Measurements from ENCODE around the gene PDE8A.
"Not testable (repeated sequence)": the region's sequence is repeated elsewhere in the genome, so short reads cannot be mapped to it uniquely, and the experiment has no call there.

PDE8A gene

DNA sequence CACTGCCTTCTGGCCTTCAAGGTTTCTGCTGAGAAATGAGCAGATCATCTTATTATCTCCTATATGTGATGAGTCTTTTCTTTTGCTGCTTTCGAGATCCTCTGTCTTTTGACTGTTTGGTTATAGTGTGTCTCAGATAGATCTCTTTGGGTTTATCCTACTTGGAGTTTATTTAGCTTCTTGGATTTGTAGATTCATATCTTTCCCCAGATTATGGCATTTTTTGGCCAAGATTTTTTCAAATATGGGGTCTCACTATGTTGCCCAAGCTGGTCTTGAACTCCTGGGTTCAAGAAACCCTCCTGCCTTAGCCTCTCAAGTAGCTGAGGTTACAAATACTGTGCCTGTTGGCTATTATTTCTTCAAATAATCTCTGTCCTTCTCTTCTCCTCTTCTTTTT, 150.3 kb downstream of the PDE8A start:
- no peak for DNase-seq (ENCODE audit: low read depth in 2 of 2)

DNA sequence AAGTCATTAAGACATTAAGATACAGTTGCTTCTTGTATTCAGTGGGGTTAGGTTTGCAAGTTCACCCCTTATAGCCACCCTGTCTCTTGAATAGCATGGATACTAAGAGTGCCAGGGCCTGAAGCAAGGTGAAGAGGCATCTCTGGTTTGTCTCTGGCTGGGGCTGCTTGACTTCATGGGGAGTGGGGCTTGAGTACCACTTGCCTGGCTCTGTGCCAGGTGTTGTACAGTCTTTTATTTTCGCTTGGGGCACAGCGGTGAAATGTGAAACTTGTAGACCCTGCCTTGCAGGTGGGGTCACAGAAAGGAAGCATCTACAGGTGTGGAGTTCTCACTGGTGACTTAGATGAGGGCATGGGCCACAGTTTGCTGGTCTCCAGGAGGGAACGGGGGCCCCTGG, 152.1 kb downstream of the PDE8A start:
- DNase-seq (ENCODE audit: low read depth in 2 of 2): no peak

DNA sequence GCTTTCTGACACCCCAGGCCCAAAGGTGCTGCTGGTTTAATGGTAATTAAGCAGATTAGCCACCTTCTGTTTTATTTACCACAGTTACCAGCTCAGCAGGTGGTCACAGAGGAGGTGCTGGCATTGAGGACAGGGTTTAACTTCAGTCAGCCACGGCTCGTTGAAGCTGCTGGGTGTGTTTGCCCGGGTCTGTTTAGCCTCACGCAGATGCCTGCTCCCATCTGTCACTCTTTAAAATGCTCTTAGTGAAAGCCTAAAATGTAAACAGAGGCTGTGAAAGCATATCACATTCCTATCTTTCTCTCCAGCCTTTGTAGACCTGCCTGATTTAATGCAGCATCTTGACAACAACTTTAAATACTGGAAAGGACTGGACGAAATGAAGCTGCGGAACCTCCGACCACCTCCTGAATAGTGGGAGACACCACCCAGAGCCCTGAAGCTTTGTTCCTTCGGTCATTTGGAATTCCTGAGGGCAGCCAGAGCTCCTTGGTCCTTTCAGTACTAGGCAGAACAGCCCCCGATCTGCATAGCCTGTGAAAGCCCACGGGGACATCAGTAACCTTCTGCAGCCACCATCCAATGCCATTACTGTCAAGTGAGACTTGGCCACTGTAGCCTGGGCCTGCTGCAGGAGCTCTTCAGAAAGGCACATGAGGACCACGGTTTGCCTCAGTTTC, 156.0 kb downstream of the PDE8A start:
- no peak for DNase-seq (ENCODE audit: low read depth in 2 of 2)

DNA sequence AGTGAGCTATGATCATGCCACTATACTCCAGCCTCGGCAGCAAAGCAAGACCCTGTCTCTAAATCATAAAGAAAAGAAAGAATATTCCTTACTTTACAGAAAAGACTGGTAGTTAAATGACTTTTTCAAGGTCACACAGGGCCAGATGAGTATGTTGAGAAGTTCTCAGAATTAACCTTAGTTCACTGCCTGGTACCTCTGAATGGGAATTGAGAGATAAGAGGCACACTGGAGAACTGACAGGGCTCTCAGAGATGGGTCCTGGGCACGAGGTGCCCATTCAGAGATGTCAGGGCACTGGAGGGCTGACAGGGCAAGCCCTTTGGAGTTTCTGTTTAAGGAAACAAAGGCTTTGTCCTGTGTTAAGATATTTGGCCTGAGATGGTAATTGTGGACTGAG, 157.7 kb downstream of the PDE8A start:
- DNase-seq (ENCODE audit: low read depth in 2 of 2): no peak

DNA sequence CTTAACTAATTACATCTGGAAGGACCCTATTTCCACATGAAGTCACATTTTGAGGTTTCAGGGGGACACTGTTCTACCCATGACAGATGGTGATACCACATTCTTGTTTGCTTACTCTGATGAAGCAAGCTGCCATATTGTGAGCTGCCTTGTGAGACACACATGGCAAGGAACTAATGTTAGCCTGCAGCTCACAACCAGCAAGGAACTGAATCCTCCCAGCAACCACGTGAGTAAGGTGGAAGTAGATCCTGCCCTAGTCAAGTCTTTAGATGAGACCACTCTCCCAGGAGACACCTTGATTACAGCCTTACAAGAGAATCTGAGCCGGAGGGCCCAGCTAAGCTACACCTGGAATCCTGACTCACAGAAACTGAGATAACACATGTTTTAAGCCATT, 160.1 kb downstream of the PDE8A start:
- no peak for DNase-seq (ENCODE audit: low read depth in 2 of 2)

DNA sequence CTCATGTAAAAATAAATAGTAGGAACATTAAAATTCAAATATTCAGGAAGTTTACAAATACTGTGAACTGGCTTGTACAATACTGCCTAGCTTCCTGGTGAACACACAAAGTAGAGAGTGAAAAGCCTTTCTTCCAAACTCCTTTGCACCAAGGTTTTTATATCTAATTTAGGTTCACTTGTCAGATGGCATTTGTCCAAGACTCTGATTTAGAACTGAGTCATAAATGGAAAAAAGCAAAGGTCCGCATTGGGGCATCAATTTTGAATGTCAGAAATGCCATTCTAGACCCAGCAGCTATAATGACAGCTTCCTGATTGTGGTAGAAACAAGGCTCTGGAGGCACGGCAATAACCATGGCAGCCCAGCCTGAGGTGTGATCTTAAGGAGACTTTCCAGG, 160.7 kb downstream of the PDE8A start:
- no peak for DNase-seq (ENCODE audit: low read depth in 2 of 2)

DNA sequence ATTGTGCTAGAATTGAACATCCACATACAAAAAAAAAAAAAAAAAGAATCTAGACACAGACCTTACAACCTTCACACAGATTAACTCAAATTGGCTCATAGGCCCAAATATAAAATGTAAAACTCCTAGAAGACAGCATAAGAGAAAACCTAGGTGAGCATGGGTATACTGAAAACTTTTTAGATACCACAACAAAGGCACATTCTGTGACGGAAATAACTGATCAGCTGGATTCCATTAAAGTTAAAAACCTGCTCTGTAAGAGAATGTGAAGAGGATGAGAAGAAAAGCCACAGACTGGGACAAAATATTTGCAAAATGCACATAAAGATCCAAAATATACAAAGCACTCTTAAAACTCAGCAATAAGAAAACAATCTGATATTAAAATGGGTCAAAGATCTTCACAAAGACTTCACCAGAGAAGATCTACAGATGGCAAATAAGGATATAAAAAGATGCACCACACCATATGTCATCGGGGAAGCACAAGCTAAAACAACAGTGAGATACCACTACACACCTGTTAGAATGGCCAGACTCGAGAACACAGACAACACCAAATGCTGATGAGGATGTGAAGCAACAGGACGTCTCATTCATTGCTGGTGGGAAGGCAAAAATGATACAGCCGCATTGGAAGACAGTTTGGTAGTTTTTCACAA, 167.9 kb downstream of the PDE8A start:
- no peak for DNase-seq (ENCODE audit: low read depth in 2 of 2)

DNA sequence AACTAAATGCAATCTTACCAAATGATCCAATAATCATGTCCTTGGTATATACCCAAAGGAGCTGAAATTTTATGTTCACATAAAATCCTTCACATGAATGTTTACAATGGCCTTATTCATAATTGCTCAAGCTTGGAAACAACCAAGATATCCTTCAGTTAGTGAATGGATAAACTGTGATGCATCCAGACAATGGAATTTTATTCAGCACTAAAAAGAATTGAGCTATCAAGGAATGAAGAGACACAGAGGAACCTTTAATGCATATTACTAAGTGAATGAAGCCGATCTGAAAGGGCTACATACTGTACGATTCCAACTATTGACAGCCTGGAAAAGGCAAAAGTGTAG, 168.4 kb downstream of the PDE8A start:
- DNase-seq (ENCODE audit: low read depth in 2 of 2): no peak

DNA sequence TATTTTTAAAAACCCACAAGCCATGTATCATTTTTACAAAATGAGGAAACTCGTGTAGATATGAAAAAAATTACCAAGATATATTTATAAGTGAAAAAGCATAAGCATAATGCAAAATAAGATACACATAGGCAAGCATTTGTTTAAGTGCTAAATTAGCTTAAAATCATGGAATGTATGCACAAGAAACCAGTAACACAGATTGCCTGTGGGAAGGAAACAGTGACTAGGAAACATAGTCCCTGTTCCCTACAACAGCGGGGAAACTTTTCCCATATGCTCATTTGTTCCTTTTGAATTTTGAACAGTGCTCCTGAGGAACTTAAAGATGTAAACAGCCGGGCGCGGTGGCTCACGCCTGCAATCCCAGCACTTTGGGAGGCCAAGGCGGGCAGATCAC, 169.5 kb downstream of the PDE8A start:
- no peak for DNase-seq (ENCODE audit: low read depth in 2 of 2)

DNA sequence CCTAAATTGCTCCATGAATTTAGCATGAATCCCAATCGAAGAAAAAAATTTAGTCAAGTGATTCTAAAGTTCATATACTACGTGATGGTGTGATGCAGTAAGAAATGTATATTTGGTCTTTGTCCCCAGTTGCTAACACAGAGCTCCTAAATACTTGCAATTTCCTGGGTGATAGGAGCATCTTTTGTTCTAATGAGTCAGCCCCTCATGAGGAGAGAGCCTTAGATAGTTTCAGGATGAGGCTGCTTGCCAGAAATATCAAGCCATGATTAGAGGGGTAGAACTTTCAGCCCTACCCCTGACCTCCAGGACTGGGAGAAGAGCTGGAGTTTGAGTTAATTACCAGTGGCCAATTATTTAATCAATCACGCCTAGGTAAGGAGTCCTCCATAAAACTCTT, 170.2 kb downstream of the PDE8A start:
- DNase-seq (ENCODE audit: low read depth in 2 of 2): no peak

DNA sequence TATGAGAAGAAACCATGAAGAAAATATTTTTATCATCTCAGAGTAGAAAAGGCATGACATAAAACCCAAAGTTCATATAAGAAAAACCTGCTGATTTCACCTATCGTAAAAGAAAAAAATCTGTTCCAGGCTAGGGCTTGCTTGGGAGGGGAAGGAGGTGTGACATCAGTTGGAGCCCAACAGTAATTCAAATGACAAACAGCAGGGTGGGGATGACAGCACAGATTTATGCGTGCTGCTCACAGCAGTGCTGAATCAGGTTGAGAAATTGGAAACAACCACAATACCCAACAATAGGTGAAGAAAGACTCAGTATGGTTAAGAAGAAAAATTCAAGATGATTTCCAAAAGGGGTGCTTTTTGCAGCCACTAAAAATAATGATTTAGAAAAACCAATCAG, 172.4 kb downstream of the PDE8A start:
- DNase-seq (ENCODE audit: low read depth in 2 of 2): no peak

DNA sequence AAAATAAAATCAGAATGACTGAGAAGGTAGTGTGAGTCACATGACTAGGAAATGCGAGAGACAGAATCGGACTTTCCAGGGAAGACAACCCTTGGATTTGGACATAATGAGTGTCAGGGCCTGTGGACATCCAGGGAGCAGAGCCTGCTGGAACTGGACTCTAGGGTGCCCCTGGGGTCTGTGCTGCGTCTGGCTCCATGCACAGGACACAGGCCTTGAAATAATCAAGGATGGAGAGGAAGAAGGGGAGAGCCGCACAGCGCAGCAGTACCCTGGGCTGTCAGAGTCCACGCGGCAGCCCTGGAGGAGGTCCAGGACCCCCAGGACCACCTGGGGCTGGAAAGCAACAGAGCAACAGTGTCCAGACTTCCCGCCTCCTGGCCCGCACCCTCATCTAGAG, 173.7 kb downstream of the PDE8A start:
- DNase-seq (ENCODE audit: low read depth in 2 of 2): no peak

DNA sequence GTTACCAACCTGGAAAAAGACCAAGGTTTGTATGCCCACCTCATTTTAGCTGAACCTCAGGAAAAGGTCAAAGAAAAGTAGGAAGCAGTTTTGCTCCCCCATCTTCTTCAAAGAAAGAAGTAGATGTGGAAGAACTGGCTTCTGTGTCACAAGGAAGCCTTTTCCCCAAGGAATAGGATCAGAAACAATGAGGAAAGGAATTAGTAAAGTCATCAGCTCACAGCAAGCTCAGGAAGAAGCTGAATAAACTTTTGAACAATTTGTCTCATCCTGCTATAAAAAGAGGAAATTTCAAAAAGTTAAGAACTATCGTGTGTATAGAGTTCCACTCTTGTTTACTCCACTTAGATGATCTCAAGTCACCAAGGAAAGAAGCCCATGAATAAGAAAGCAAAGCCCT, 174.2 kb downstream of the PDE8A start:
- no peak for DNase-seq (ENCODE audit: low read depth in 2 of 2)

DNA sequence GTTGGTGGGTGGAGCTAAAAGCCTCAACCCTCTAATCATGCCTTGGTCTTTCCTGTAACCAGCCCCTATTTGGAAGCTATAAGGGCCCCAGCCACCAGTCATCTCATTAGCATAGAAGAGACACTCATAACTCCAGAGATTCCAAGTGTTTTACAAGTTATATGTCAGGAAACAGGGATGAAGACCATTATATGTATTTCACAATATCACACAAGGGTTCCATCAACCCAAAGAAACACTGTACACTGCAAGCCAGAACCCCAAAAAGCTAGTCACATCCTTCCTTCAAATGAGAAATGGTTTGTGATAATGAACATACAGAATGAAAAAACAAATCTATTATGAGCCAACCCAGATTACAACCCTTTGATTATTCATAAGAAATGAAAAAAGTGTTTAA, 175.7 kb downstream of the PDE8A start:
- DNase-seq (ENCODE audit: low read depth in 2 of 2): no peak

DNA sequence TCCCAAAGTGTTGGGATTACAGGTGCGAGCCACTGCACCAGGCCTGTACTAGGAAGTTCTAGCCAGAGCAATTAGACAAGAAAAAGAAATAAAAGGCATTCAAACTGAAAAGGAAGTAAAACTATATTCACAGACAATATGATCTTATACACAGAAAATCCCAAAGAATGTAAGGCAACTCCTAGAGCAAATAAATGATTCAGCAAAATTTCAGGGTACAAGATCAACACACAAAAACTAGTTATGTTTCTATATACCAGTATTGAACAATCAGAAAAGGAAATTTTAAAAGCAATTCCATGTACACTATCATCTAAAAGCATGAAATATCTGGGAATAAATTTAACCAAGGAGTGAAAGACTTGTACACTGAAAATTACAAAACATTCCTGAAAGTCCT, 180.6 kb downstream of the PDE8A start:
- DNase-seq (ENCODE audit: low read depth in 2 of 2): no peak

DNA sequence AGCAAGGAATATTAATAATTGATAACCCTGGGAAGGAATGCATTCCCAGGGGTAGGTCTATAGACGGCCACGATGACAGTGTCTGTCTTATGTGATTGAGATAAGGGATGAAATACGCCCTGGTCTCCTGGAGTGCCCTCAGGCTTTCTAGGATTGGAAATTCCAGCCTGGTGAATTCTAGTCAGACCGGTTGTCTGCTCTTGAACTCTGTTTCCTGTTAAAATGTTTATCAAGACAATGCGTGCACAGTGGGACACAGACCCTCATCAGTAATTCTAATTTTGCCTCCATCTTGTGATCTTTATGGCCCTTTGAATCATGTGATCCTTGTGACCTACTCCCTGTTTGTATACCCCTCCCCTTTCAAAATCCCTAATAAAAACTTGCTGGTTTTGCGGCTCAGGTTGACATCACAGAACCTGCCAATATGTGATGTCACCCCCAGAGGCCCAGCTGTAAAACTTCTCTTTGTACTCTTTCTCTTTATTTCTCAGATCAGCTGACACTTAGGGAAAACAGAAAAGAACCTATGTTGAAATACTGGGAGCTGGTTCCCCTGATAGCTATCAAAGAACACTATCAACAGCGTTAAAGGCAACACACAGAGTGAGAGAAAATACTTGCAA, 183.3 kb downstream of the PDE8A start:
- DNase-seq (ENCODE audit: low read depth in 2 of 2): no peak

DNA sequence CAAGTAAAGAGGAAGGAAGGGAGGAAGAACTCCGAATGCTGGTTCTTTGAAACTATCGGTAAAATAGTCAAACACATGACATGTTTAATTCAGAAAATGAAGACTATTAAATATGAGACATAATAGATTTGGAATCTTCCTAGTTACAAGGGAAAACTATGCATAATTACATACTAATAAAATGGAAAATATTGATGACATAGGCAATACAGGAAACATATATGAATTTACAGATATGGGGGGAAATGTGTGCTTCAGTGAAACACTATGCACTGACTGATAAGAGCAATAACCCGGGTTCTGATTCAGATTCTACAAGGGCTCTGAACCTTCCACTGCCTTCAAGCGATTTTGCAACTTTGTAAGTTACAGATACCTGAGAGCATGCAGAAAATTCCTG, 185.9 kb downstream of the PDE8A start:
- no peak for DNase-seq (ENCODE audit: low read depth in 2 of 2)

DNA sequence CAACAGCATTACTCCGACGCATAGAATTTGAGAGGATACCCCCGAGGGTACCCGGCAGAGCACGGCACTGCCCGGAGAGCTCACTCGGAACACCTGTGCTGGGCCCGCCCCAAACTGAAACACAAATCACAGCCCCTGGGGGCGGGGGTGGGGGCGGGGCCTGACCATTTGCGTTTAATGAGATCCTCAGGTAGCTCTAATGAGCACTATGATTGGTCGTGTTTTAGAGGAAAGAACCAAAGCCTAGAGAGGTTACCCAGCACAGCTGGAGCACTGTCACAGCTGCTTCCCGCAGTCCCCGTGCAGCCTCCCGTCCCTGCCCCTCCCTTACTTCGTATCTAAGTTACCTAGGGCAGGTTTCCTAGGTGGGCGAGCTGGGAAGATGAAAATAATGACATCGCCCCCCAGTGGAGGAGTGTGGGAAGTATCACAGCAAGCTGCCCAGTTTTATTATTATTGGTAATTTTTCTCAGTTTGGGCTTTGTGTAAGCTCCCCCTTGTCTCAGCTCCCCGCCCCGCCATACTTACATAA, 187.1 kb downstream of the PDE8A start:
- DNase-seq (ENCODE audit: low read depth in 2 of 2): peak in 1 of 2 donors; percentile 14

DNA sequence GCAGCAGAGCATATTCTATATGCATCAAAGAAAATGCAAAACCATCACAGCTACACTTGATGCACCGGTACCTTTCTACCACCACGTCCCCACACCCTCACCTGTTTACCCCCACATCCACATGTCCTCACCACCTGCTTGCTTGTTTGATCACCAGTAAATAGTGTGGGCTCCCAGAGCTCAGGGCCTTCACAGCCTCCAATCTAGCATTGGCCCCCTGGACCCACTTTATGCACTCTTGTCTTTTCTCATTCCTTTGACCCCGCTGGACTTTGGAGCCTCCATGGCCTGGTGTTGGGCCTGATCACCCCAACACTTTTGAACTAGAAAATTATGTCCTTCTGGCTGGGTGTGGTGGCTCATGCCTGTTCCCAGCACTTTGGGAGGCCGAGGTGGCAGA, 190.1 kb downstream of the PDE8A start:
- DNase-seq (ENCODE audit: low read depth in 2 of 2): no peak

DNA sequence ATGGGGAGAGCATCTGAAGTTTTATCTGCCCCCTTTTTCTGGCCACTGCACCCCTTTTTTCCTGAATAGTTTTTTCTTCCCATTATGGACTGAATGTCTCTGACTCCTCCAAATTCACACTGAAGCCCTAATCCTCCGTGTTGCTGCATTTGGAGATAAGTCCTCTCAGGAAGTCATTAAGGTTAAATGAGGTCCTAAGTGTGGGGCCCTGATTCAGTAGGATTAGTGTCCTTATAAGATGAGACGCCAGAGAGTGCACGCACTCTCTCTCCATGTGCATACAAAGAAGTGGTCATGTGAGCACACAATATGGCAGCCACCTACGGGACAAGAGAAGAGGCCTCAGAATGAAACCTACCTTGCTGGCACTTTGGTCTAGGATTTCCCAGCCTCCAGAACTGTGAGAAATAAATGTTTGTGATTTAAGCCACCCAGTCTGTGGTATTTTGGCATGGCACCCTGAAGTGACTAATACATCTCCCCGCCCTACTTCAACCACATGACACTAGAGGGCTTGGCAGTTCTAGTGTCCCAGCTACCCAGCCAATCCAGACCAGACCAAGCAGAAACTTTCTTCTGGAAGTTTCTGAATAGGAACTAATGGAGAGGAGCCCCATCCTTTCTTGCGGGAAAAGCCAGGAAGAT, 191.3 kb downstream of the PDE8A start:
- DNase-seq (ENCODE audit: low read depth in 2 of 2): no peak

DNA sequence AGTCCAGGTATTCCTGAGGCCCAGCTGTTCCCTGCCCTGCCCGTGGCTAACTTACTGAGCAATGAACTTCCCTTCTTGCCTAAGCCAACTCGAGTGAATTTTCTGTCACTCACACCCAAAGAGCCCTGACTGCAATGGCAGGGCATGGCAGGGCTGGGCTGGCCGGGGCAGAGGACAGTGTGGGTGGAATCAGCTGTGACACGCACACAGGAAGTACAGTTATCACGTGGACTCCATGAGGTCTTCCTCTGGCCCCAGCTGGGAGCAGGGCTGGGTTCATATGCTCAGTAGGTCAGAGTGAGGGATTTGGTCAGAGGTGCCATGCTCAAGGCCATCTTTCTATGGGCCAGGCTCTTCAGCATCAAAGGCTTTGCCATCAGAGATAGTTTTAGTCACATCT, 192.0 kb downstream of the PDE8A start:
- DNase-seq (ENCODE audit: low read depth in 2 of 2): not testable (repeated sequence)

DNA sequence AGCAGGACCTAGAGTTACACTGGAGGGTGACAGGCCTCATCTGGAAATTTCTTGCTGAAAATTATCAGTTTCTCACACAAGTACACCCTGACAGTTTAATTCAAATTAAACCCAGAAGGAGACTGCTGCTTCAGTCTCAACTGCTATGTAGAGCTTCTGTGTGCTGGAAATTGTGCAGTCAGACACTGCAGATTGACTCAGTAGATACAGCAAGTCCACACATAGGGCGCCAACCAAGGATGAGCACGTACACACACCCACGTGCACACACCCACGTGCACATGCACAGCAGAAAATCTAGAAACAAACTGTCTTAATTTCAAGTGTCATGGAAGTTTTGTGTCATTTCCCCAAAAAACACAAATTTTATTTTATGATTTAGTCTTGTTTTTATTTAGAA, 192.9 kb downstream of the PDE8A start:
- no peak for DNase-seq (ENCODE audit: low read depth in 2 of 2)

DNA sequence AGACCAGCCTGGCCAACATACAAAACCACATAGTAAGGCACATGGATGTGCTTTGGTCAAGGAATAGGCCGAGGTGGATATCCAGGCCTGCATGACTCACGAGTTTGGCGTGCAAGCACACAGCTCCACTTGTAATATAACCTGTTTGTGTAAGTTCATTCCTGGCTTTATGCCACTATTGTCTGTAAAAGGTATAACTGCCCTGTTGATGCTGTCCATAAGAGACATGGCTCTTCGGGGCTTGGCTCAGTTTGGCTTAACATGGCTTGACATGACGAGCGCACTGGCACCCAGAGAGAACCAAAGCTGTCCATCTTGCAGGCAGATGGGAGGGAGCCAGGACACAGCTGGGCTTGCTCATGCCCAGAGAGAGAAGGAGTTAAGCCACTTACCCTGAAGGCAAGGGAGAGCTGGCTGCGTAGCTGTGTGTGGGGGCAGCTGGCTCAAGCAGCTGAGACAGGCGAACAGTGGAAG, 195.4 kb downstream of the PDE8A start:
- not testable (repeated sequence) for DNase-seq (ENCODE audit: low read depth in 2 of 2)
